H1 (cell line): ENCODE results near the gene KLHL29.

Experiments
- BACH1 ChIP-seq: IDR thresholded peaks from 2 replicates; pipeline ENCODE4 v1.6.1; 2012; ENCODE audit warnings: low read length, improper control_type of control experiment
- CBX8 ChIP-seq: fragments of 300-800, 300-1000 bp; sonication (generic); IDR thresholded peaks from 2 replicates; pipeline ENCODE4 v1.7.1; 2016; ENCODE audit warnings: low read depth, low read length, borderline replicate concordance
- CHD1 ChIP-seq: IDR thresholded peaks from 2 replicates; pipeline ENCODE4 v1.6.1; 2012; ENCODE audit warnings: low read depth, low read length, improper control_type of control experiment
- EZH2 ChIP-seq: fragments of 200-600 bp; sonication (generic); IDR thresholded peaks from 2 replicates; pipeline ENCODE4 v1.7.1; 2012; ENCODE audit warnings: low read depth, mild to moderate bottlenecking, moderate library complexity, low read length, inconsistent platforms; ENCODE audit not compliant: severe bottlenecking
- POLR2A ChIP-seq, 2 experiments: IDR thresholded peaks; 1 replicate in 1 of 2; 2 replicates in 1 of 2; pipeline ENCODE4 v1.6.1; 2011; ENCODE audit warnings: low read depth in 2 of 2, low read length in 2 of 2, mild to moderate bottlenecking in 2 of 2; ENCODE audit errors: control extremely low read depth in 1 of 2
- POLR2AphosphoS5 ChIP-seq: IDR thresholded peaks from 2 replicates; pipeline ENCODE4 v1.6.1; 2011; ENCODE audit warnings: low read depth, low read length
- RAD21 ChIP-seq, 2 experiments: IDR thresholded peaks in 1 of 2; conservative IDR thresholded peaks in 1 of 2; 2 replicates each; pipeline ENCODE4 v1.6.1; 2011; ENCODE audit warnings: low read depth in 2 of 2, low read length in 2 of 2, improper control_type of control experiment in 1 of 2, inconsistent platforms in 1 of 2, mild to moderate bottlenecking in 1 of 2, moderate library complexity in 1 of 2
- RFX5 ChIP-seq: IDR thresholded peaks from 2 replicates; pipeline ENCODE4 v1.6.1; 2011; ENCODE audit warnings: low read depth, low read length, improper control_type of control experiment, borderline replicate concordance
- RXRA ChIP-seq: IDR thresholded peaks from 2 replicates; pipeline ENCODE4 v1.6.1; 2011; ENCODE audit warnings: low read depth, mild to moderate bottlenecking, low read length, moderate library complexity; ENCODE audit not compliant: insufficient read depth
- SP1 ChIP-seq: IDR thresholded peaks from 2 replicates; pipeline ENCODE4 v1.6.1; 2011; ENCODE audit warnings: low read depth, low read length
- SRF ChIP-seq: IDR thresholded peaks from 2 replicates; pipeline ENCODE4 v1.6.1; 2011; ENCODE audit warnings: mild to moderate bottlenecking, low read depth, low read length, moderate library complexity
- TAF1 ChIP-seq: IDR thresholded peaks from 2 replicates; pipeline ENCODE4 v1.6.1; 2011; ENCODE audit warnings: mild to moderate bottlenecking, low read depth, low read length
- TF ChIP-seq, protein P1 (sequence below), 3 experiments: IDR thresholded peaks; 1 replicate in 2 of 3; 2 replicates in 1 of 3; pipeline versions ENCODE4 v1.5.1 to v1.6.1; 2011; ENCODE audit warnings: low read length in 3 of 3, mild to moderate bottlenecking in 3 of 3, inconsistent platforms in 2 of 3, low read depth in 1 of 3, moderate library complexity in 1 of 3; ENCODE audit not compliant: insufficient read depth in 1 of 3; ENCODE audit errors: control extremely low read depth in 1 of 3

DNA sequence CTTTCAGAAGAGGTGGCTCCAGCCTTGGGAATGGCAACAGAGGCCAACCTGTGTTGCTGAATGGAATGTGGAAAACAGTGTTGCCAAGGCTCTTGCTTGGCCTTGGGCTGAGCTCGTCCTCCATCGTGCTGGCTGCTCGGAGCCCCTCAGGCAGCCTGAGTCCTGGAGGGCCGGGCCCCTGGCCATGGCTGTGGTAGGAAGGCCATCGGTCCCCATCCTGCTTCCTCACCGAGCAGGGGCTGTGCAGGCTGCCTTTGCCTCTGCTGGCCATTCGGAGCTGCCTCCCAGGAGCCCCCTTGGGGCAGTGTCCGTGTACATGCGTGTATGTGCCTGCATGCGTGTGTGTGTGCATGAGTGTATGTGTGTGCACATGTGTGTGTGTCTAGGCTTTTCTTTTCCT, 178.2 kb downstream of the KLHL29 start:
- TF ChIP-seq, protein P1, sequence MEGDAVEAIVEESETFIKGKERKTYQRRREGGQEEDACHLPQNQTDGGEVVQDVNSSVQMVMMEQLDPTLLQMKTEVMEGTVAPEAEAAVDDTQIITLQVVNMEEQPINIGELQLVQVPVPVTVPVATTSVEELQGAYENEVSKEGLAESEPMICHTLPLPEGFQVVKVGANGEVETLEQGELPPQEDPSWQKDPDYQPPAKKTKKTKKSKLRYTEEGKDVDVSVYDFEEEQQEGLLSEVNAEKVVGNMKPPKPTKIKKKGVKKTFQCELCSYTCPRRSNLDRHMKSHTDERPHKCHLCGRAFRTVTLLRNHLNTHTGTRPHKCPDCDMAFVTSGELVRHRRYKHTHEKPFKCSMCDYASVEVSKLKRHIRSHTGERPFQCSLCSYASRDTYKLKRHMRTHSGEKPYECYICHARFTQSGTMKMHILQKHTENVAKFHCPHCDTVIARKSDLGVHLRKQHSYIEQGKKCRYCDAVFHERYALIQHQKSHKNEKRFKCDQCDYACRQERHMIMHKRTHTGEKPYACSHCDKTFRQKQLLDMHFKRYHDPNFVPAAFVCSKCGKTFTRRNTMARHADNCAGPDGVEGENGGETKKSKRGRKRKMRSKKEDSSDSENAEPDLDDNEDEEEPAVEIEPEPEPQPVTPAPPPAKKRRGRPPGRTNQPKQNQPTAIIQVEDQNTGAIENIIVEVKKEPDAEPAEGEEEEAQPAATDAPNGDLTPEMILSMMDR (IDR thresholded peaks at IDR 0.05; ENCODE audit: control extremely low read depth in 1 of 3, insufficient read depth in 1 of 3, low read depth in 1 of 3, low read length in 3 of 3): no peak
- TF ChIP-seq POLR2AphosphoS5 (no peak), CBX8 (no peak), SRF (no peak), POLR2A (IDR thresholded peaks at IDR 0.05; ENCODE audit: control extremely low read depth in 1 of 2, low read depth in 2 of 2, low read length in 2 of 2) (no peak), BACH1 (no peak), SP1 (no peak), EZH2 (no peak), RXRA (no peak), TAF1 (no peak), RAD21 (IDR thresholded peaks at IDR 0.05 in 1 of 2, conservative IDR thresholded peaks at IDR 0.05 in 1 of 2; ENCODE audit: low read depth in 2 of 2, low read length in 2 of 2) (no peak), RFX5 (no peak), CHD1 (no peak)
